A549 (cell line): ENCODE measurements around the gene SOX8. TPM values are rescaled to one million over a fixed set of nuclear protein-coding genes. Genes with fewer than 3 reads are reported as not detected.

ENCODE experiments used
- ATAC-seq, 2 experiments: fragments of 200-7000 bp in 1 of 2; fragments of >200 bp in 1 of 2; cut with Nextera tagmentation in 1 of 2; cut with Tn5 transposase in 1 of 2; 3 replicates each; pipeline versions ENCODE4 v1.8.0 to v1.9.1; 2018 to 2020; ENCODE audit warnings: mild to moderate bottlenecking in 1 of 2, moderate library complexity in 1 of 2
- CTCF ChIA-PET: fragments of 300-600 bp; sonication (Branson Sonifier 250); formaldehyde crosslinking; extraction: SDS; loops from one replicate; lab custom pipeline; 2021; ENCODE audit warnings: antibody characterized with exemption, inconsistent platforms; lab: Yijun Ruan, JAX
- POLR2A ChIA-PET: fragments of 350-600 bp; formaldehyde crosslinking; extraction: SDS; loops from one replicate; lab custom pipeline; 2021; ENCODE audit warnings: antibody characterized with exemption, inconsistent platforms; lab: Yijun Ruan, JAX
- DNase-seq, 2 experiments: peaks; one replicate each; pipeline versions ENCODE4 v3.0.0 to v3.0.0-alpha.2; 2011 to 2016; ENCODE audit warnings: low read depth in 1 of 2, low spot score in 1 of 2
- FAIRE-seq: peaks from 2 replicates; lab custom pipeline; 2011; peaks lifted over from hg19 to GRCh38; lab: Jason Lieb, UNC
- H3K27ac ChIP-seq, 2 experiments: fragments of >200 bp; sonication (Bioruptor Twin); formaldehyde crosslinking; 3 replicates each; pipeline ENCODE4 v1.5.1; 2016 to 2017
- H3K4me1 ChIP-seq: fragments of >200 bp; sonication (Bioruptor Twin); formaldehyde crosslinking; 3 replicates; pipeline ENCODE4 v1.6.1; 2016
- H3K4me2 ChIP-seq: fragments of >200 bp; sonication (Bioruptor Twin); formaldehyde crosslinking; 3 replicates; pipeline ENCODE4 v1.6.1; 2016
- H3K4me3 ChIP-seq: fragments of >200 bp; sonication (Bioruptor Twin); formaldehyde crosslinking; 3 replicates; pipeline ENCODE4 v1.5.1; 2016
- H3K9me3 ChIP-seq: fragments of >200 bp; sonication (Bioruptor Twin); formaldehyde crosslinking; 3 replicates; pipeline ENCODE4 v1.6.1; 2016
- BHLHE40 ChIP-seq: IDR thresholded peaks from 2 replicates; pipeline ENCODE4 v1.6.1; 2012; ENCODE audit warnings: low read depth, low read length, inconsistent platforms
- CEBPB ChIP-seq, 2 experiments: fragments of >200 bp in 1 of 2; sonication (Bioruptor Twin) in 1 of 2; formaldehyde crosslinking in 1 of 2; IDR thresholded peaks; 2 replicates each; pipeline ENCODE4 v1.6.1; 2012 to 2016
- CHD2 ChIP-seq: fragments of 150-350 bp; IDR thresholded peaks from 2 replicates; pipeline ENCODE4 v1.6.1; 2014; ENCODE audit warnings: low read length; ENCODE audit not compliant: partially characterized antibody
- EHF ChIP-seq: fragments of 250-450 bp; sonication (Bioruptor Pico); IDR thresholded peaks from 2 replicates; pipeline ENCODE4 v1.5.0; 2020; ENCODE audit warnings: mild to moderate bottlenecking
- EHMT2 ChIP-seq: fragments of 200-600 bp; sonication (generic); IDR thresholded peaks from 2 replicates; pipeline ENCODE4 v1.6.1; 2016; ENCODE audit warnings: antibody characterized with exemption, low read depth, mild to moderate bottlenecking, moderate library complexity
- EP300 ChIP-seq, 2 experiments: fragments of >200 bp; sonication (Bioruptor Twin); formaldehyde crosslinking; IDR thresholded peaks; 2 replicates in 1 of 2; 3 replicates in 1 of 2; pipeline ENCODE4 v1.6.1; 2016 to 2017
- FOSB ChIP-seq: fragments of 250-450 bp; sonication (Bioruptor Pico); IDR thresholded peaks from 2 replicates; pipeline ENCODE4 v1.5.0; 2020; ENCODE audit warnings: mild to moderate bottlenecking, moderate library complexity
- FOSL2 ChIP-seq, 2 experiments: fragments of 450-650 bp in 1 of 2; fragments of >200 bp in 1 of 2; sonication (Bioruptor Twin) in 1 of 2; formaldehyde crosslinking; IDR thresholded peaks; 2 replicates each; pipeline versions ENCODE4 v1.5.0 to v1.6.1; 2016 to 2020; ENCODE audit warnings: mild to moderate bottlenecking in 1 of 2, moderate library complexity in 1 of 2
- FOXS1 ChIP-seq: fragments of 250-450 bp; sonication (Bioruptor Pico); IDR thresholded peaks from 2 replicates; pipeline ENCODE4 v1.5.0; 2020; ENCODE audit warnings: mild to moderate bottlenecking, moderate library complexity
- GATA3 ChIP-seq: IDR thresholded peaks from 2 replicates; pipeline ENCODE4 v1.6.1; 2012; ENCODE audit warnings: borderline replicate concordance
- HDAC2 ChIP-seq: fragments of 200-600 bp; sonication (generic); IDR thresholded peaks from 2 replicates; pipeline ENCODE4 v1.6.1; 2016
- HES2 ChIP-seq: fragments of >200 bp; sonication (Bioruptor Twin); formaldehyde crosslinking; IDR thresholded peaks from 2 replicates; pipeline ENCODE4 v1.6.1; 2016
- HEYL ChIP-seq: fragments of 250-450 bp; sonication (Bioruptor Pico); IDR thresholded peaks from 2 replicates; pipeline ENCODE4 v1.8.0; 2021; ENCODE audit warnings: mild to moderate bottlenecking, moderate library complexity
- HOXB5 ChIP-seq: fragments of 250-450 bp; sonication (Bioruptor Pico); IDR thresholded peaks from 2 replicates; pipeline ENCODE4 v1.5.0; 2020; ENCODE audit warnings: mild to moderate bottlenecking, moderate library complexity
- JUN ChIP-seq, 2 experiments: fragments of >200 bp; sonication (Bioruptor Twin); formaldehyde crosslinking; IDR thresholded peaks; 2 replicates in 1 of 2; 3 replicates in 1 of 2; pipeline ENCODE4 v1.6.1; 2016 to 2017
- MAZ ChIP-seq: fragments of 150-350 bp; IDR thresholded peaks from 2 replicates; pipeline ENCODE4 v1.6.1; 2014; ENCODE audit warnings: antibody characterized with exemption, low read depth, low read length, borderline replicate concordance
- MYC ChIP-seq: IDR thresholded peaks from 2 replicates; pipeline ENCODE4 v1.6.1; 2012; ENCODE audit warnings: mild to moderate bottlenecking, inconsistent platforms, low read length, improper control_type of control experiment, borderline replicate concordance
- POLR2A ChIP-seq: IDR thresholded peaks from 2 replicates; pipeline ENCODE4 v1.6.1; 2012; ENCODE audit warnings: mild to moderate bottlenecking, low read length
- RAD21 ChIP-seq, 2 experiments: fragments of >200 bp in 1 of 2; sonication (Bioruptor Twin) in 1 of 2; formaldehyde crosslinking in 1 of 2; IDR thresholded peaks in 1 of 2; conservative IDR thresholded peaks in 1 of 2; 2 replicates in 1 of 2; 3 replicates in 1 of 2; pipeline ENCODE4 v1.6.1; 2012 to 2018; ENCODE audit warnings: inconsistent platforms in 1 of 2
- RARB ChIP-seq: fragments of 250-450 bp; sonication (Bioruptor Pico); IDR thresholded peaks from 2 replicates; pipeline ENCODE4 v1.8.0; 2021; ENCODE audit warnings: mild to moderate bottlenecking, moderate library complexity
- RFX5 ChIP-seq: fragments of 450-650 bp; IDR thresholded peaks from 2 replicates; pipeline ENCODE4 v1.7.1; 2014; ENCODE audit warnings: antibody characterized with exemption, mild to moderate bottlenecking, moderate library complexity
- SMC3 ChIP-seq: fragments of >200 bp; sonication (Bioruptor Twin); formaldehyde crosslinking; IDR thresholded peaks from 3 replicates; pipeline ENCODE4 v1.6.1; 2018; ENCODE audit warnings: inconsistent platforms
- SREBF2 ChIP-seq: fragments of 450-650 bp; IDR thresholded peaks from 2 replicates; pipeline ENCODE4 v1.6.1; 2014; ENCODE audit warnings: mild to moderate bottlenecking, moderate library complexity
- TP53 ChIP-seq: fragments of 250-450 bp; sonication (Bioruptor Pico); IDR thresholded peaks from 2 replicates; pipeline ENCODE4 v1.5.0; 2021; ENCODE audit warnings: mild to moderate bottlenecking, moderate library complexity
- ZFP36 ChIP-seq: fragments of 450-650 bp; IDR thresholded peaks from 2 replicates; pipeline ENCODE4 v1.6.1; 2014; ENCODE audit warnings: borderline replicate concordance; ENCODE audit not compliant: partially characterized antibody
- ZSCAN20 ChIP-seq: fragments of 250-450 bp; sonication (Bioruptor Pico); IDR thresholded peaks from 2 replicates; pipeline ENCODE4 v1.8.0; 2022; ENCODE audit warnings: mild to moderate bottlenecking, moderate library complexity
- WGBS: methylation state at CpG from one replicate; pipeline ENCODE4 v1.1.6; 2017; ENCODE audit errors: missing lambda C conversion rate; 5-methylcytosine and 5-hydroxymethylcytosine counted together
- polyA plus RNA-seq, 4 experiments: library from polyadenylated mRNA; depleted of rRNA in 3 of 4; stranded (reverse); fragments of >200 nt; fragmentation: RNase III in 1 of 4; extraction: RNeasy Plus Mini Kit Qiagen cat#74134 plus additional on column Dnase treatment in 1 of 4; gene quantifications; 2 replicates in 3 of 4; 3 replicates in 1 of 4; pipeline ENCODE4 v1.2.3, GENCODE V29; 2011 to 2017
- TF ChIP-seq, protein P1 (sequence below): fragments of 250-450 bp; sonication (Bioruptor Pico); IDR thresholded peaks from 2 replicates; pipeline ENCODE4 v1.5.0; 2020; ENCODE audit warnings: low read depth, mild to moderate bottlenecking, moderate library complexity
- TF ChIP-seq, protein P2 (sequence below): fragments of 250-450 bp; sonication (Bioruptor Pico); IDR thresholded peaks from 2 replicates; pipeline ENCODE4 v1.5.0; 2021; ENCODE audit warnings: mild to moderate bottlenecking, moderate library complexity, borderline replicate concordance

Gene SOX8
- polyA plus RNA-seq, 2 of the 4 experiments (the other 2 are of a cell fraction): 0.06 to 0.22 TPM

DNA sequence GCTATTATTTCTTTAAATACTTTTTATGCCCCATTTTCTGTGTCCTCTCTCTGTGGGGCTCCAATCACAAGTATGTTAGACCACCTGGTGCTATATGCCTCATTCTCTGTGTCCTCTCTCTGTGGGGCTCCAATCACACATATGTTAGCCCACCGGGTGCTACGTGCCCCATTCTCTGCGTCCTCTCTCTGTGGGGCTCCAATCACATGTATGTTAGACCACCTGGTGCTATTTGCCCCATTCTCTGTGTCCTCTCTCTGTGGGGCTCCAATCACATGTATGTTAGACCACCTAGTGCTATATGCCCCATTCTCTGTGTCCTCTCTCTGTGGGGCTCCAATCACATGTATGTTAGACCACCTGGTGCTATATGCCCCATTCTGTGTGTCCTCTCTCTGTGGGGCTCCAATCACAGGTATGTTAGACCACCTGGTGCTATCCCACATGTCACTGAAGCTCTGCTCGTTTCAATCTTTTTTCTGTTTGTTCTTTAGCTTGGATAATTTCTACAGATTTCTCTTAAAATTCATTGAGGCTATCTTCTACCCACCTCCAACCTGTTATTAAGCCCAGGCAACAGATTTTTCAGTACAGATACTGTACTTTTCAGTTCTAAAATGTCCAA lies 39.0 kb upstream of the SOX8 start:
- no peak overlapping the region for H3K4me3 ChIP-seq
- no peak overlapping the region for H3K27ac ChIP-seq
- no peaks in the 10 kb centered on the region for H3K4me1 ChIP-seq
- FAIRE-seq (no peak), DNase-seq (no peak)
- POLR2A ChIA-PET: no interaction called here
- WGBS: 65% methylated on average over 4 of the region's 4 CpGs
- no peak overlapping the region for H3K4me2 ChIP-seq
- TF ChIP-seq CHD2 (no peak), SREBF2 (no peak), EHMT2 (no peak), GATA3 (no peak), EHF (CRISPR knock-in tag) (no peak), ZFP36 (no peak), CEBPB (IDR thresholded peaks at IDR 0.05) (no peak), TP53 (CRISPR knock-in tag) (no peak), JUN (IDR thresholded peaks at IDR 0.05) (no peak), MYC (no peak), MAZ (no peak), EP300 (IDR thresholded peaks at IDR 0.05) (no peak), RFX5 (no peak), HOXB5 (CRISPR knock-in tag) (no peak), POLR2A (no peak), RARB (no peak)
- TF ChIP-seq, protein P1, sequence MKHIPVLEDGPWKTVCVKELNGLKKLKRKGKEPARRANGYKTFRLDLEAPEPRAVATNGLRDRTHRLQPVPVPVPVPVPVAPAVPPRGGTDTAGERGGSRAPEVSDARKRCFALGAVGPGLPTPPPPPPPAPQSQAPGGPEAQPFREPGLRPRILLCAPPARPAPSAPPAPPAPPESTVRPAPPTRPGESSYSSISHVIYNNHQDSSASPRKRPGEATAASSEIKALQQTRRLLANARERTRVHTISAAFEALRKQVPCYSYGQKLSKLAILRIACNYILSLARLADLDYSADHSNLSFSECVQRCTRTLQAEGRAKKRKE (CRISPR knock-in tag): no peak
- TF ChIP-seq, all 56 proteins: peak for 0
- CTCF ChIA-PET: no interaction called here
- H3K9me3 ChIP-seq: no peaks in the 10 kb centered on the region
- ATAC-seq: no peak

GRCh38 chr16:943971-944370 lies 37.6 kb upstream of the SOX8 start:
- no peak overlapping the region for H3K4me2 ChIP-seq
- no peak for TF ChIP-seq SMC3
- TF ChIP-seq BHLHE40: no peak
- TF ChIP-seq, protein P2, sequence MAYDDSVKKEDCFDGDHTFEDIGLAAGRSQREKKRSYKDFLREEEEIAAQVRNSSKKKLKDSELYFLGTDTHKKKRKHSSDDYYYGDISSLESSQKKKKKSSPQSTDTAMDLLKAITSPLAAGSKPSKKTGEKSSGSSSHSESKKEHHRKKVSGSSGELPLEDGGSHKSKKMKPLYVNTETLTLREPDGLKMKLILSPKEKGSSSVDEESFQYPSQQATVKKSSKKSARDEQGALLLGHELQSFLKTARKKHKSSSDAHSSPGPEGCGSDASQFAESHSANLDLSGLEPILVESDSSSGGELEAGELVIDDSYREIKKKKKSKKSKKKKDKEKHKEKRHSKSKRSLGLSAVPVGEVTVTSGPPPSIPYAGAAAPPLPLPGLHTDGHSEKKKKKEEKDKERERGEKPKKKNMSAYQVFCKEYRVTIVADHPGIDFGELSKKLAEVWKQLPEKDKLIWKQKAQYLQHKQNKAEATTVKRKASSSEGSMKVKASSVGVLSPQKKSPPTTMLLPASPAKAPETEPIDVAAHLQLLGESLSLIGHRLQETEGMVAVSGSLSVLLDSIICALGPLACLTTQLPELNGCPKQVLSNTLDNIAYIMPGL (CRISPR knock-in tag): no peak
- no peak for TF ChIP-seq FOXS1 (CRISPR knock-in tag)
- TF ChIP-seq GATA3: no peak
- no peak for TF ChIP-seq JUN (IDR thresholded peaks at IDR 0.05)
- no peak for TF ChIP-seq RFX5
- CTCF ChIA-PET: no interaction called here
- H3K9me3 ChIP-seq: no peaks in the 10 kb centered on the region
- no peak overlapping the region for H3K4me3 ChIP-seq
- POLR2A ChIA-PET: no interaction called here
- 86% methylated on average over 5 of the region's 5 CpGs for WGBS
- FAIRE-seq (no peak), DNase-seq (no peak), ATAC-seq (no peak)
- no peak overlapping the region for H3K27ac ChIP-seq
- H3K4me1 ChIP-seq: no peaks in the 10 kb centered on the region

- TF ChIP-seq, protein P2 (CRISPR knock-in tag): no peak
- TF ChIP-seq FOSL2 (IDR thresholded peaks at IDR 0.05) (no peak), FOSL2 (CRISPR knock-in tag; IDR thresholded peaks at IDR 0.05) (no peak), RAD21 (conservative IDR thresholded peaks at IDR 0.05 in 1 of 2, IDR thresholded peaks at IDR 0.05 in 1 of 2) (no peak), FOSB (no peak), MYC (no peak), HDAC2 (no peak), TP53 (CRISPR knock-in tag) (no peak), HOXB5 (CRISPR knock-in tag) (no peak), HES2 (no peak), ZSCAN20 (no peak), HEYL (CRISPR knock-in tag) (no peak)
- FAIRE-seq (no peak), ATAC-seq (no peak; a peak in 1 of 6 replicates), DNase-seq (no peak)
- Histone ChIP-seq H3K4me1 (no peaks in the 10 kb centered on the region), H3K4me3 (no peak overlapping the region), H3K4me2 (no peak overlapping the region), H3K9me3 (no peaks in the 10 kb centered on the region), H3K27ac (no peak overlapping the region)
- ChIA-PET POLR2A (no interaction called here), CTCF (interaction anchor here (0.7 to 1.0 kb wide), 3 partner anchors 8 to 299 kb away, joined by 3 to 4 read pairs (median 4); no protein-coding TSS in a partner anchor)
- 73% methylated on average over 10 of the region's 10 CpGs for WGBS
These were observed 36.1 kb upstream of the SOX8 start for GRCh38 chr16:945271-946047.
